ENCODE results near the gene SLC16A8. TPM values are rescaled to one million over a fixed set of nuclear protein-coding genes. Genes with fewer than 3 reads are reported as not detected.

The SLC16A8 gene
- total and polyA plus RNA-seq, 9 of the 15 experiments (the other 6 are each of a cell fraction or from before 2014, with no cell fraction given): not detected

- TF ChIP-seq HSF4 (CRISPR knock-in tag; IDR thresholded peaks at IDR 0.05; ENCODE audit: borderline replicate concordance) (no peak), RAD21 (CRISPR knock-in tag; conservative IDR thresholded peaks at IDR 0.05 in 1 of 2, IDR thresholded peaks at IDR 0.05 in 1 of 2) (peak in 1 of 2 experiments; percentile 53; a peak in 2 of 4 replicates), ZNF436 (CRISPR knock-in tag; IDR thresholded peaks at IDR 0.05) (no peak), ZNF512 (tag; IDR thresholded peaks at IDR 0.05) (no peak), L3MBTL2 (IDR thresholded peaks at IDR 0.05) (peak; percentile 98), MAZ (CRISPR knock-in tag; conservative IDR thresholded peaks at IDR 0.05 in 1 of 2, IDR thresholded peaks at IDR 0.05 in 1 of 2) (0 out of 4 replicates have a peak, but pooled peaks of 1 of the 2 experiments have one; percentile 34), E2F6 (IDR thresholded peaks at IDR 0.05; ENCODE audit: borderline replicate concordance in 1 of 2, extremely low read depth in 1 of 2, insufficient read depth in 1 of 2, insufficient read length in 1 of 2, low read depth in 1 of 2, low read length in 1 of 2, poor library complexity in 1 of 2, severe bottlenecking in 1 of 2) (peak; percentile 94 to 99), MYC (IDR thresholded peaks at IDR 0.05; ENCODE audit: low read depth, low read length) (peak; percentile 45; the same call in 1 of the 2 replicates), MYC (CRISPR knock-in tag; IDR thresholded peaks at IDR 0.05; ENCODE audit: borderline replicate concordance, low read depth) (no peak), ZBTB33 (CRISPR knock-in tag; IDR thresholded peaks at IDR 0.05) (peak; percentile 99), CLOCK (CRISPR knock-in tag; IDR thresholded peaks at IDR 0.05; ENCODE audit: borderline replicate concordance) (no peak), ETV1 (tag; conservative IDR thresholded peaks at IDR 0.05; ENCODE audit: low read depth) (no peak)
- TF ChIP-seq, protein P1, sequence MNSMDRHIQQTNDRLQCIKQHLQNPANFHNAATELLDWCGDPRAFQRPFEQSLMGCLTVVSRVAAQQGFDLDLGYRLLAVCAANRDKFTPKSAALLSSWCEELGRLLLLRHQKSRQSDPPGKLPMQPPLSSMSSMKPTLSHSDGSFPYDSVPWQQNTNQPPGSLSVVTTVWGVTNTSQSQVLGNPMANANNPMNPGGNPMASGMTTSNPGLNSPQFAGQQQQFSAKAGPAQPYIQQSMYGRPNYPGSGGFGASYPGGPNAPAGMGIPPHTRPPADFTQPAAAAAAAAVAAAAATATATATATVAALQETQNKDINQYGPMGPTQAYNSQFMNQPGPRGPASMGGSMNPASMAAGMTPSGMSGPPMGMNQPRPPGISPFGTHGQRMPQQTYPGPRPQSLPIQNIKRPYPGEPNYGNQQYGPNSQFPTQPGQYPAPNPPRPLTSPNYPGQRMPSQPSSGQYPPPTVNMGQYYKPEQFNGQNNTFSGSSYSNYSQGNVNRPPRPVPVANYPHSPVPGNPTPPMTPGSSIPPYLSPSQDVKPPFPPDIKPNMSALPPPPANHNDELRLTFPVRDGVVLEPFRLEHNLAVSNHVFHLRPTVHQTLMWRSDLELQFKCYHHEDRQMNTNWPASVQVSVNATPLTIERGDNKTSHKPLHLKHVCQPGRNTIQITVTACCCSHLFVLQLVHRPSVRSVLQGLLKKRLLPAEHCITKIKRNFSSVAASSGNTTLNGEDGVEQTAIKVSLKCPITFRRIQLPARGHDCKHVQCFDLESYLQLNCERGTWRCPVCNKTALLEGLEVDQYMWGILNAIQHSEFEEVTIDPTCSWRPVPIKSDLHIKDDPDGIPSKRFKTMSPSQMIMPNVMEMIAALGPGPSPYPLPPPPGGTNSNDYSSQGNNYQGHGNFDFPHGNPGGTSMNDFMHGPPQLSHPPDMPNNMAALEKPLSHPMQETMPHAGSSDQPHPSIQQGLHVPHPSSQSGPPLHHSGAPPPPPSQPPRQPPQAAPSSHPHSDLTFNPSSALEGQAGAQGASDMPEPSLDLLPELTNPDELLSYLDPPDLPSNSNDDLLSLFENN (IDR thresholded peaks at IDR 0.05; ENCODE audit: low read depth in 2 of 2, low read length in 2 of 2): no peak
These were observed 13.8 kb upstream of the SLC16A8 start (continued) for GRCh38 chr22:38097557-38098409.
